Measurements from ENCODE around the gene ARHGAP42.

The ARHGAP42 gene

DNA sequence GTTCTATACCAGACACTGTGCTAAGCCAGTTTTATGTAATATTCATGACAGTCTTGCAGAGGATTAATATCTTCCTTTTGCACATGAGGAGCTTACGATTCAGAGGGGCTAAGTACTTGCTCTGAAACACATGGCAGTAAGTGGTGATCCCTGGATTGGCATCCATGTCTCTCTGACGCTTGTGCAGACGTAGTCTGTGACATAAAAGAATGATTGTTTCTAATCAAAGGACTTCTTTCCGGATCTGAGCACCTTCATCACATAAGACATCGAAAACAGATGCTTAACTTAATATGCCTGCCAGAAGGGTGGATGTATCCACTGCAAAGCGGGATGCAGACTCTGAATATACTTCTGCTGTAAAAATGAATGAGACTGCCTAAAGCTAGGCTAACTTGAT lies 74.8 kb downstream of the ARHGAP42 start:
- ATAC-seq: no peak
- DNase-seq: no peak

DNA sequence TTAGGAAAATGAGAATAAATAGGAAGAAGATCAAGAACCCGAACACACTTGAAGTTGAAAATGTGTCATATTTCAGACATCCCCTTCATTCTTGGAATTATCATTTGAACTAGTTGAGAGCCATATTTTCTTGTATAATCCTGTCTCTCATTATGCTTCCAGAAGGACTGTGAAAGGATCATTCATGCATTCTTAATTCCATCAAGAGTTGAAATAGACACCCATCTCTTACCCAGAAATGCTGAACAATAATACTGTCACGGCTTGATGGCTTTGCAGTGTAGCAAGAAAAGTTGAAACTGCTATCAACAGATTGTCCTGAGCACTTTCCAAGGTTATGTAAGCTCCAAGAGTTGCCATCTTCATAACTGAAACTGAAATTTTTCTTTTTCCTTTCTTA lies 79.7 kb downstream of the ARHGAP42 start:
- ATAC-seq: no peak
- DNase-seq: no peak

DNA sequence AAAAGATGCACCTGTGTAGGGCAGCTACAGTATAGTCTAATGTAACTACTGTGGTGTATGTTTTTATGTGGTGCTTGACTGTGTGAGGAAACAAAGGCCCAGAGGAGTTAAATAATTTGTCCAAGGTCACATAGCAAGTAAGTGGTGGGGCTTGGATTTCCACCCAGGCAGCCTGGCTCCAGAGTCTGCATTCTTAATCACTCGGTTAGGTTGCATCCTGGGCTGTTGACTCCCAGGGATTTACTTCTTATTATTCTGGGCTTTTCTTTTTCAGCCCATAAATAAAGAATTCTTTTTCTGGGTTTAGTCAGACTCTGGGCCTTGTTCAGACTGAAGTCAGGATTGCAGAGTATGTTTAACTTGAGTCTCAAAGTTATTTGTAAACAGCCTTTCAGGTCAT lies 82.1 kb downstream of the ARHGAP42 start:
- no peak for DNase-seq
- ATAC-seq: no peak

DNA sequence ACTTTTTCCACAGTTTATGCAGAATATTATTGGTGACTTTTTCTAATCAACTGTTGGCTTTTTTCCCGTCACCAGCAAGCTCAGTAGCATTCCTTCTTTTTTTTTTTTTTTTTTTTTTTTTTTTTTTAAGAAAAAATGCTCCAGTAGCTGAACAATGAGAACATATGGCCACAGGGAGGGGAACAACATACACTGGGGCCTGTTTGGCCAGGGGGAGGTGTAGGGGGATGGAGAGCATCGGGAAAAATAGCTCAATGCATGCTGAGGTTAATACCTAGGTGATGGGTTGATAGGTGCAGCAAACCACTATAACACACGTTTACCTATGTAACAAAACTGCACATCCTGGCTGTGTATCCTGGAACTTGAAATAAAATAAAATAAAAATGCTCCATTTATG lies 82.5 kb downstream of the ARHGAP42 start:
- ATAC-seq (no peak), DNase-seq (no peak)

DNA sequence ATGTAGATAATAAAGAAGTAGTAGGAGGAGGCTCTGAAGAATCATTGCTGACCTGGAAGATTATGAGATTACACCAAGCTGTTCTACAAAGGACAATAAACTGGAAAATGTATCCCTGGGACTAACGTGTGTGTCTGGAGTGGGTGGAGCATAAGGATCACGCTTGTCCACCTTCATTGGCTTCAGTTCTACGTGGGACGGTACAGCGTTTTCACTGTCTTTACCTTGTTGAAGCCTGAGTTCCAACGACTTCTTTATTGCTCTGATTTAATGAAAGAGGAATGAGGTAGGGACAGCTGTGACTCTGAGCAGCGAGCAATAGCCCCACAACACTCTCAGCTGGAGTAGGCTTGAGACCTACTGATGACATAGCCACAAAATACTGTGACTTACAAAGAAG lies 87.0 kb downstream of the ARHGAP42 start:
- ATAC-seq: no peak
- no peak for DNase-seq

DNA sequence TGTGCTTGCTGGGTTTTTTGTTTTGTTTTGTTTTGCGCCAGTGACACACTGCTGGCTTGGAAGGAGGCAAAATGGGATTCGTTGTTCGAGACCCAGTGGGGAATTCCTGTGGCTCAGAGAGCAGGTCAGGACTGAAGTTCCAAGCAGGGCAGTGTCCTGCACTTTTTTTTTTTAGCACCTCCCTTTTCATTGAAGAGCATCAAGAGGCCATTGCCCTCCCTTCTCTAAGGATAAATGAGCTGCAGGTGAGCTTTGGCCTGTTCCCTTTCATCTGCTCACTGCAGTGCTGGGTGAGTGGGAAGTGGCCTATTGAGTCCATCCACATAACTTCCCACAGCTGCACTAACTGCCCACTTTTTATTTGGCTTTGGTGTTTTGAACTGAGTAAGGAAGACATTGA lies 87.8 kb downstream of the ARHGAP42 start:
- DNase-seq (no peak), ATAC-seq (no peak)

DNA sequence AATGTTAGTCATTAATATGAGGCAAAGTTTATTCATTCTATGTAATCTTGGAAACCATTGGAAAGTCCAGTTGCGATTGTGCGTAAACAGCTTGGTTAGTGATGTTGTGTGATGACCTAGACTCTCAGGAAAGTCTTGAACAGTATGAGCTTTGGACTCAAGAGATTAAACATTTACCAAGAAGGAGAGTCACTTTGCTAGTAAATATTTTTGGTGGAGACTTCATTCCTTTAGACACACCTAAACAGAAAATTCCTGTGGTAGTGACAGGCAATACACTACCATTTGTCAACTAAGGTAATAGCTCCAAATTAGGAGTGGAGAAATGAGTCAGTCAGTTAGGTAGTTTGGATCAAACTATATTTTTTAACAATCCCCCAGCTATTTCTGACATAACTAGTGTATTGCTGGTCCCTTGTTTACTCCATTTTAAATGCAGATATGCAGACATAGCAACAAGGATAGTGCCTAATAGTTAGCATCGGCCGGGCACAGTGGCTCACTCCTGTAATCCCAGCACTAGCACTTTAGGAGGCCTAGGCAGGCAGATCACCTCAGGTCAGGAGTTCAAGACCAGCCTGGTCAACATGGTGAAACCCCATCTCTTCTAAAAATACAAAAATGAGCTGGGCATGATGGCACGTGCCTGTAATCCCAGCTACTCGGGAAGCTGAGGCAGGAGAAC lies 89.3 kb downstream of the ARHGAP42 start:
- no peak for ATAC-seq
- DNase-seq: no peak

DNA sequence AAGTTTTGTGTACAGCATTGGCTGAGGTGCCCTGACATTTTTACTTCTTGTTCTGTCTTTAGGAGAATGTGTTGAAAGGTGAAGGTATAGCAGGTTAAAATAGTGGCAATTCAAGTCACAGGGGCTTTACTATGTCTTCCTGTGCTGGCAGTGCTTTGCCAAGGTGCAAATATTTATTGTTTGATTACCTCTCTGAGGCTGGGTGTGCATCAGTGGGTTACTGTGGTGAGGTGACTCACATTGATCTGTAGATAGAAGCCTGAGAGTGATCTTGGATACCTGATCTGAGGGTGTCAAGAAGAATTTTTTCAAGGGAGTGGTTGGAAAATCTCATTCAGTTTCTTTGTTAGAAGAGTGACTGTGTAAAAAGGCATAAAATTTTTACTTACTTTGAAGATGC lies 90.0 kb downstream of the ARHGAP42 start:
- DNase-seq (no peak), ATAC-seq (no peak)

DNA sequence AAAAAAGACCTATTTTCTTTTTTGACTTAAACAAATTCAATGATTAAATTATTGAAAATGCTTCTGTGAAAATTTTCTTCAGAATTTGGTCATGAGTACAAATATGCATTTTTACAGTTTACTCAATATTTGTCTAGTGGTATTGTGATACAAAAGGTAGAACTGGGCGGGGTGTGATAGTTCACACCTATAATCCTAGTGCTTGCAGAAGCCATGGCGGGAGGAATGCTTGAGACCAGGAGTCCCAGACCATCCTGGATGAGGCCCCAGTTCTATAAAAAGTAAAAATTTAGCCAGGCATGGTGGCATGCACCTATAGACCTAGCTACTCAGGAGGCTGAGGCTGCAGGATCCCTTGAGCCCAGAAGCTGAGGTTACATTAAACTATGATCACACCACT lies 90.6 kb downstream of the ARHGAP42 start:
- DNase-seq (no peak), ATAC-seq (no peak)

DNA sequence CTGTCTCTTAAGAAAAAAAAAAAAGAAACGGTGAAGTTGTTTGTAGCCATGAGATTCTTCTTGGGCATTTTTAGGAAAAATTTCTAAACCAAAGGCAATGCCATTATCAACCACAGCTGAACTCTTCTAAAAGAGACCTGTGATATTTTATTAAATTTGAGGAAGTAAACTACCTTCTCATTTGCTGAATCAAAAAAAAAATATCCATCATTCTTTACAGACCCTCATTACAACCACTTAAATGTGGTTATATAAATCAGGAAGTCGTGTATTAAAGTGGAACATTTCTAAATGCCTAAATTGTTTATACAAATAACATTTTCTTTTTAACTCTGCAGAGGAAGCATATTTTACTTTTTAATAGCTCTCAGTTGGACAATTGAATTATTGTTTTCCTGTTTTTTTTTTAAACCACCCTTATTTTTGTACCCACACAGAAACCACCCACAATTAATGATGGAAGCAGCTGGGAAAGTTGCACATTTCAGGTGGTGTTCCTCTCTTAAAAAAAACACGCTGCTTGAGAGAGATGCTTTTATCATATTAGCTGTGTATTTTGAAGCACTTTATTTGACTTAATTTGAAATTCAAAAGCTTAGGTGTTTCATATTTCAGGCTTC lies 91.2 kb downstream of the ARHGAP42 start:
- DNase-seq: no peak

DNA sequence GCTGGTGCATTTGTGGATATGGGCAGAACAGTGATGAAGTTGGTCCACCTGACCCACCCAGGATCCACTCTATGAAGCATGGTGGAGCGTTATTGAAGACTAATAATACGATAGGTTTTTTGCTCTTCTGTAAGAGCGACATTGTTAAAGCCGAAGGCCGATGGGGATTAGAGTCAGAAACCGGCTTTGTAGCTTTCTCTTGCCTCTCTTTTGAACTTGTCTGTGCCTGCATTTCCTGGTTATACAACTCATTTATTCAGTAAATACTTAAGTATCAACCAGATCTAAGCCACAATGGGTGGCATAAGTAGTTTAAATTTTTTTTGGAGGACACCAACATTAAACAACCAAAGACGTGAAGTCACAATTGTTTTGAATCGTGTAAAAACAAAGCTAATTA lies 93.4 kb downstream of the ARHGAP42 start:
- DNase-seq (no peak), ATAC-seq (no peak)

More for the DNA sequence above, 91.2 kb downstream of the ARHGAP42 start:
- ATAC-seq: no peak

DNA sequence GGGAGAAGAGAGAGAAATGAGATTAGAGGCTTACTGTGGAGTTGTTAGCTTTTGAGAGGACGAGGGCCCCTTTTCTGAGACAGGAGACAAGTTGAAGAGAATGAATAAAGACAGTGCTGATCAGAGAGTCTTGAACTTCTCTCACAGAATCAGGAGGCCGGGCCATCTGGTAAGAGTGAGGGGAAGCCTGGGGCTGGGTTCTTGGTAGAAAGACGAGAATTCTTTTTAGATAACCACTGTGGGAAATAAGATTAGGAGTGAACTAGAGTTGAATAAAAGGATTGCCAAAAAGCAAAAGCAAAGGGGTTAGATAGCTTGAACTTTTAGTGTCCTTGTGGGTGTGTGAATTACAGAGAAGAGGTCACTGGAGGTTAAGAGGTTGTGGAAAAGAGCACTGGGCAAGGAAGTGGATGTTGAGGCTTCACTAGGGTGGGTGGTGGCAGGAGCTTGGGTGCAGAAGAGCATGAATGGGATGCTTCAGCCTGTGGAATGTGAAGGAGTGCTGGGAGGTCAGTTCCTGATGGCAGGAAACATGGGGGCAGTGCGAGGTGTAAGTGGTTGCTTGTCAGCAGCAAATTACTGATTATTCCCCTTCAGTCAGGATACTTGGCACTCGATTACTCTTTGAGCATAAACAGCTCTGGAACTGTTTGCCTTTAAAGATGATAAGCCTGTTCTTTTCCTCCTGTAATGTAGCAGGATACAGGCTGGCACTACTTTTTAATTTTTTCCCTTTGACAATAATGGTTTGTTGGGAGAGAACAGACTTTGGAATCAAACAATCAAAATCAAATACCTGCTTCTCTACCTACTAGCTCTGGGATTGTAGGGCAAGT lies 98.3 kb downstream of the ARHGAP42 start:
- DNase-seq (no peak), ATAC-seq (no peak)

DNA sequence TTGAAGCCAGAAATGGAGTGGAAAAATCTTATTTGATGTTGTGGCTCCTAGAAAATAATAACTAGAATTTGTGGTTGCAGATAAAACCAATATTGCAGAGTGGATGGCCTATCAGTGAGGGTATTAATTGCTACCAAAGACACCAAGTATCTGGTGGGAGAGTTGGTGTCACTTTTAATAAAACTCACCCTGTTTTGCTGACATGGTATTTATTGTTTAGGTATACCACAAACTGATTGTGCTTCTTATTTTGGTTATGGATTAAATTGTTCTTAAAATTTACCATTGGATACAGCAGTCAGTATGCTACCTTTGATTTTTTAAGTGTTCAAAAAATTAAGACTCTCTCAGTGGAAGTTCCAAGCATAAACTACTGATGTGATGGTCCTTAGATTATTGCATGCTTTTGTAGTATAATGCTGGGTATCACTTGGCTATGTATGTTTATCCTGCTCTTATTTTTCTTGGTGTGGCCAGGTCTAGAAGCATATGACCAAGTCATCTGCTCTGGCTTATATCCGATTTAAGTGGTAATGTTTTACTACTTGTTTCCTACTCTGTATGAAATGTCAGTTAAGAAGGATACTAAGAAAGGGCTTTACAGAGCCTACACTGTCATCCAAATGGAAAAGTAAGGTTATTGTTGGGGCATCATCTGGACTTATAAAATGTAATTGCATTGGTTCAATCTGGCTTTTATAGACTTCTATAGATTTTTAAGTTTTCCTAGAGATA lies 101.6 kb downstream of the ARHGAP42 start:
- DNase-seq: no peak
- no peak for ATAC-seq

DNA sequence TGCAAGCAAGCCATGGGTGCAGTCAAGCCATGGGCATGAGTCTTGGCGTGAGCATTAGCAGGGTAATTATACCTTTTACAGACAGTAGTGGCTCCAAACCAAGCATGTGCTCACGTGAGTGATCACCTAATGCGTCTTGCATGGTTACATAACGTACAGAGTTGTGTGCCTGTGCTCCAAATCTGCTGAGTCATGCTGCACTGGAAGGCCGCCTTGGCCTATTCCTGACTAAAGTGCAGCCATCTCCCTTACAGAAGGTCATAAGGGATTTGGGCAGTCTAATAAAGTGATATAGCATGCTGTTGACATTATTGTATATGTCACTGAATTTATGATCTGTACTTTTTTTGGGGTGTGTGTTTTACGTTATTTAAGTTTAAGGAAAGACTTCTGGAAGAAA lies 102.4 kb downstream of the ARHGAP42 start:
- no peak for ATAC-seq
- no peak for DNase-seq

DNA sequence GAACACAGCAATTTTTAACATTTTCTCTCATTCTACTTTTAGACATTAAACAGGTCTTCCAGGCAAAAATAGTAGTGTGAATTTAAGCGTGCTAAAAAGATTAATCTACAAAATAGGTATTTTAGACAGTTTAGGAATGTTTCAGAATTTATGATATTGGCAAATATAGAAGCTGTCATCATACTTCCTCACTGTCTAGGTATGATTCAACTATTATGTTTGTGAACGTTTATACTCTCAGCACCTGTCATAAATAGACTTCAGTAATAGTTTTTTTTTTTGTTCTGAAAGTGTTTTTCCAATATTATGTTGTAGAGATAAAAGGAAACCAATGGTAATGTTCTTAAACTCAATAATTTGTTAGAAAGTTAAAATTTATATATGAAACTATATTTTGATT lies 103.0 kb downstream of the ARHGAP42 start:
- ATAC-seq: no peak
- no peak for DNase-seq

DNA sequence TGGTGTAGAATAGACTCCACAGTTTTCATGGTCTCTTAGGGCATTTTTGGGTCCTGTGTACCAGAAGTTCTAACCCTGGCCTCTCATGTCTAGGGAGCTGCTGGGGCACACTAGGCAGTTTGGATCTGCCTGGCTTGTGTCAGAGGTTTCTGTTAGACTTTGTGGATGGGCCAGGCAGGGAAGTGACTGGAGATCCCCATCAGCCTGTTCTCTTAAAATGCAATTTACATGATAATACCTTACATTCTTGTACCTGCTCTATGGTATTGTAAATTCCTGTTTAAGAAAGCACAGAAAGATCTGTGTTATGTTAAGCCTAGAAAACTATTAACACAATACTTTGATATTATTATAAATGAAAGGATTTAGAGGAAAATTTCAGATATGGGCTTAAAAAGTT lies 104.0 kb downstream of the ARHGAP42 start:
- ATAC-seq: no peak
- no peak for DNase-seq

DNA sequence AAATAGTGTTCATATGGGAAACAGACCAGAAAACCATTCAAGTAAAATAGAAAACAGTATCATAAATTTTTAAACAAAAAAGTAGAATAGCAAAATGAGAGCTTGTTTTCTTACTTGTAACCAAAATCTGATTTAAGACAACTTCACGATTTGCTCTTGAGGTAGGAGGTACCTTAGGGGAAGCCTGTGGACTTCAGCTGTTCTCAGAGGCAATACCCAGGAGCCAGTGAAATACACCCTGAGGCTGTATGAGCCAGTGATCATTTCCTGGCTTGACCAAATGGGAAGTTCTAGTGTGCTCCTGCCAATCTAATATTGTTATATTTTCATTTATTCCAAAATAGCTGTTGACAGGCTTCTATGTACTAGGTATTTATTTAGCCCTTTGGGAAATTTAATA lies 104.8 kb downstream of the ARHGAP42 start:
- no peak for ATAC-seq
- DNase-seq: no peak

DNA sequence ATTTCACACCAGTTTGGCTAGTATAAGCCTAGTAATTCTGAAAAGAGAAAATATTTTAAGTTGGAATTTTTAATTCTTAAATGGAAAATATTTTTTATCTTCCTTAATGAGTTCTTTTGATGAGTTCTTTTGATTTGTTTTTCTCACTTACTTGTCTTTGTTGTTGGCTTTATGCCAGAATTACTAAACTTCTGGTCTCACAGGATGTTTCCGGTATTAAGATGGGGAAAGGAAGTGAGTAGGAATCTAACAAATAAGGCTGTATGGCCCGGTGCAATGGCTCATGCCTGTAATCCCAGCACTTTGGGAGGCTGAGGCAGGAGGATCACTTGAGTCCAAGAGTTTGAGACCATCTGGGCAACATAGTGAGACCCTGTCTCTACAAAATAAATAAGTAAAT lies 106.4 kb downstream of the ARHGAP42 start:
- ATAC-seq (no peak), DNase-seq (no peak)

DNA sequence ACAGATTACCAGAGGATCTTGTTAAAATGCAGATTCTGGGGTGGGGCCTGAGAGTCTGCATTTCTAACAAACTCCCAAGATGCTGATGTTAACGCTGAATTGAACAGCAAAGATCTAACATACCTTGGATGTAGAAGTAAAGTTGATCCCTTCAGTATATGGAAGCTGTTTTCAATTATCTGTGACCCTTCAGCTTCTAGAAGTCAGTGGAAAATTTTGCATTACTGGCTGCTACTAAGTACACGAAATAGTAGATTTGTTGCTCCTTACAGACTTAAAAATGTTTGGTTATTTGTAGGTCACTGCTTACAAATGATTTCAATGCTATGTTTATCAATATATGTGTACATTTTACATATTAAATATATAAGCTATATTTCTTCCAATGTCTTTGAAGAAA lies 107.4 kb downstream of the ARHGAP42 start:
- no peak for DNase-seq
- no peak for ATAC-seq

DNA sequence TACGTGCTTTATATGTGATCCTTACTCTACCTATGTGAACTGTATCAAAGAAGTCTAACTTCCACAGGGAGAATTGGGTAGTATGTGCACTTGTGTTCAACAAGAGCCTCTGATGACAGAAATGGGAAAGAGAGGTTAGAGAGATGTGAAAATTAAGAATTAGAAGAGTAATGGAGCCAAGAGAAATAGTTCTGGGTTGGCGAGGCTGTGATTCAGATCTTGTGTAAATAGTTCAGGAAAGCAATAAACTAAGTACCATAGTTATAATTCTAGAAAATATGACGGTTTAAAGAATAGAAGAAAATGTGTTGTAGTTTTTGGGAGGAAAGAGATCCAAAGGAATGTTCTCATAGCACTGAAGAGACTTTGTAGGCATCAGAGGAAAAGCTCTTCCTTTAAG lies 112.4 kb downstream of the ARHGAP42 start:
- ATAC-seq: no peak

DNA sequence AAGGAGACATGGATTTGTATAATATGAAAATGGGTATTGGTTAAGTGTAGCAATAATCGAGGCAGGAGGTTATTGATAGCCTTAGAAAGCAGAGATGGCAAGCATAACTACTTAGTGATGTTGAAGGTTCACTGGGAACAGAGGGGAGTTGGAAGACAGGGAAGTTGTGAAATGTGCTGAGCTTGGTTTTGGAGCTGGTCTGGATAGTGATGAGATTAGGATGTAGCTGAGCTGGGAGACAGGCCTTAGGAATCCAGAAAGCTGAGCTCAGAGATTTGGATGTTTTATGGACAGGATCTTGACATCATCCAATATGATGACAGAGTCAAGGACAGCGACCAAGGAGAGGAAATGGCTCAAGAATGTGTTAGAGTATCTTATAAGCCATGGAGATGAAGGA lies 113.1 kb downstream of the ARHGAP42 start:
- DNase-seq (no peak), ATAC-seq (no peak)

More for the DNA sequence above, 112.4 kb downstream of the ARHGAP42 start:
- no peak for DNase-seq

DNA sequence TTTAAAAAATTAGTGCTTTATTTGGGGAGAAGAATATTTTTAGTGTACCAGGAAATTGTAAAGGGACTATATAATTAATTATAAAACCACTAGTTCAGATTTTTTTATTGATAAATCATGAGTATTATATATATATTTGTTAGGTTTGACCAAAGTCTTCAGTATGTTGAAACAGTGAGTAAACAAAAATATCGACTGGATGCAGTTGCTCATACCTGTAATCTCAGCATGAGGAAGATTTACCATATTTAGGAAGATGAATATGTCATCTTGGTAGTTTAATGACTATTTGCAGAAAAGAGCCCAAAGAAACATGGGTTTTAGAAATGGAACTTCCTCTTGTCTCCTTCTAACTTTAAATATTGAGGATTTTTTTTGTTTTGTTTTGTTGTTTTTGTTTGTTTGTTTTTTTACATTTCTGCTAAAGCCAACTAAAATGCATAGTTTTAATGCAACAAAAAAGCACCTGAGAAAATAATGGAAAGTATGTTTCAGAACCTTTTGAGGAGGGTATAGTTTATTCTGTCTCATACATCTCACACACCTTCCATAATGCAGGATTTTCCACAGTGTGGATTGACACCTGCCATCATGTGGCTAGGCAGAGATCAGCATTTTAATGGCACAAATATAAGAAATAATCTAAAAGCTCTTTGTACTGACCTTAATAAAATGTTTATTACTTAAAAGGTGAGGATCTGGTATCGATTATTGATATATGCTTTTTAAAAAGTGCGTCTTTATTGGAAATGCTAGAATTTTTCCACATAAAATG lies 114.3 kb downstream of the ARHGAP42 start:
- no peak for ATAC-seq
- DNase-seq: no peak

Data from stimulated activated naive CD8-positive, alpha-beta T cell treated with anti-CD3 and anti-CD28 coated beads, Interleukin-15, Interleukin-2, amounts not matched to agents 100 U/mL and 50 U/mL, for 24 hours (primary cell).